Esophagus squamous epithelium (tissue), 4 donors: ENCODE results near the gene ELMO1.

Experiments used
- POLR2A ChIP-seq, 4 donors: fragments of 450-650 bp; IDR thresholded peaks; one replicate each; pipeline ENCODE4 v1.6.1; 2017; ENCODE audit warnings: antibody characterized with exemption in 4 of 4, mild to moderate bottlenecking in 4 of 4, moderate library complexity in 3 of 4
- TF ChIP-seq, protein P1 (sequence below), 6 experiments: fragments of 450-650 bp in 4 of 6; fragments of 200-600 bp in 2 of 6; sonication (generic) in 2 of 6; IDR thresholded peaks; one replicate each; pipeline ENCODE4 v1.5.1; 2016 to 2019; ENCODE audit warnings: antibody characterized with exemption in 6 of 6, mild to moderate bottlenecking in 4 of 6, moderate library complexity in 4 of 6

DNA sequence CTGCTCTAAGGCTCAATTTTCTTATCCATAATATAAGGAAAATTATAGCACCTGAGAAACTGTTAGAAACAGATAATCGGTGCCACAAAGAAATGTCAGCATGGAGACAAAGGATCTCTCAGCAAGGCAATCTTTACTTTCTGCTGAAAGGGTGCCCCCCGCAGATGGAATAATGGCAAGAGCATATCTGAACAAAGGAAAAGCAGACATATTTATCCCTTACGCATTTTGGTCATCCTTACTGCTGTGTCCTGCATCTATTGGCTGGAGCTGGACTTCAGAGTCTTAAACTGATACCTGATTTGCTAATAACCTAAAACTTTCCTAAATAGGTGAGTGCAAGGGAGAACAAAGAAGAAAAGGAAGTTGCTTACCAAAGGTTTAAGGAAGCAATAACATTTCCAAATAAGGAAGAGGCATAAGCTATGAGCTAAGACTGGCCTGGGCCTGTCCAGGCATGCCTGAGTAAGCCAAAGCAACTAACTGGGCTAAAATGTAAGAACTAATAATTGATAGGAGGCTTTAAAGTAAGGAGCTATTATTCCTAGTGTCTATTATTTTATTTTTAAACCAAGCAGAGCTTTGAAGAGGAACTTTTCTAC, 39.6 kb upstream of the ELMO1 start:
- TF ChIP-seq, protein P1, sequence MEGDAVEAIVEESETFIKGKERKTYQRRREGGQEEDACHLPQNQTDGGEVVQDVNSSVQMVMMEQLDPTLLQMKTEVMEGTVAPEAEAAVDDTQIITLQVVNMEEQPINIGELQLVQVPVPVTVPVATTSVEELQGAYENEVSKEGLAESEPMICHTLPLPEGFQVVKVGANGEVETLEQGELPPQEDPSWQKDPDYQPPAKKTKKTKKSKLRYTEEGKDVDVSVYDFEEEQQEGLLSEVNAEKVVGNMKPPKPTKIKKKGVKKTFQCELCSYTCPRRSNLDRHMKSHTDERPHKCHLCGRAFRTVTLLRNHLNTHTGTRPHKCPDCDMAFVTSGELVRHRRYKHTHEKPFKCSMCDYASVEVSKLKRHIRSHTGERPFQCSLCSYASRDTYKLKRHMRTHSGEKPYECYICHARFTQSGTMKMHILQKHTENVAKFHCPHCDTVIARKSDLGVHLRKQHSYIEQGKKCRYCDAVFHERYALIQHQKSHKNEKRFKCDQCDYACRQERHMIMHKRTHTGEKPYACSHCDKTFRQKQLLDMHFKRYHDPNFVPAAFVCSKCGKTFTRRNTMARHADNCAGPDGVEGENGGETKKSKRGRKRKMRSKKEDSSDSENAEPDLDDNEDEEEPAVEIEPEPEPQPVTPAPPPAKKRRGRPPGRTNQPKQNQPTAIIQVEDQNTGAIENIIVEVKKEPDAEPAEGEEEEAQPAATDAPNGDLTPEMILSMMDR (IDR thresholded peaks at IDR 0.05) = no peak
- no peak for TF ChIP-seq POLR2A (IDR thresholded peaks at IDR 0.05)
